PC-3 (cell line): ENCODE measurements around the gene HMCN2. TPM values are rescaled to one million over a fixed set of nuclear protein-coding genes. Genes with fewer than 3 reads are reported as not detected.

ENCODE experiments used
- ATAC-seq: fragments of 200-7000 bp; cut with Tn5 transposase; 2 replicates; pipeline ENCODE4 v1.9.1; 2020; ENCODE audit warnings: mild to moderate bottlenecking, moderate library complexity
- BruUV-seq: library from RNA; stranded (reverse); fragments of 400-500 nt; replicated peaks from 2 replicates; lab custom pipeline; 2021; lab: Mats Ljungman, UMichigan
- CTCF ChIA-PET: fragments of 300-600 bp; sonication (Branson Sonifier 250); formaldehyde crosslinking; loops from one replicate; lab custom pipeline; 2022; ENCODE audit warnings: antibody characterized with exemption; lab: Charles Lee
- POLR2A ChIA-PET: fragments of 300-600 bp; sonication (Branson Sonifier 250); formaldehyde crosslinking; loops from one replicate; lab custom pipeline; 2022; ENCODE audit warnings: antibody characterized with exemption; ENCODE audit not compliant: unreplicated experiment; lab: Charles Lee
- DNase-seq: peaks from one replicate; pipeline ENCODE4 v3.0.0-alpha.2; 2015
- H2AFZ ChIP-seq: fragments of 300-600 bp; sonication (generic); 2 replicates; pipeline ENCODE4 v1.6.0; 2016; ENCODE audit warnings: antibody characterized with exemption, low read length
- H3F3A ChIP-seq: fragments of 300-600 bp; sonication (generic); one replicate; pipeline ENCODE4 v1.6.0; 2017; ENCODE audit warnings: antibody characterized with exemption, low read length, control low read depth, mild to moderate bottlenecking; ENCODE audit not compliant: unreplicated experiment
- H3K27ac ChIP-seq: fragments of 300-600 bp; sonication (generic); 2 replicates; pipeline ENCODE4 v1.5.1; 2016; ENCODE audit warnings: mild to moderate bottlenecking, low read length
- H3K27me3 ChIP-seq: fragments of 300-600 bp; sonication (generic); 2 replicates; pipeline ENCODE4 v1.6.1; 2016; ENCODE audit warnings: low read length, mixed read lengths
- H3K36me3 ChIP-seq: fragments of 300-600 bp; sonication (generic); 2 replicates; pipeline ENCODE4 v1.6.1; 2016; ENCODE audit warnings: low read depth, mixed run types, low read length, mixed read lengths
- H3K4me1 ChIP-seq: fragments of 300-600 bp; sonication (generic); 2 replicates; pipeline ENCODE4 v1.5.1; 2016; ENCODE audit warnings: low read length; ENCODE audit not compliant: insufficient read depth
- H3K4me2 ChIP-seq: fragments of 300-600 bp; sonication (generic); 2 replicates; pipeline ENCODE4 v1.6.0; 2016; ENCODE audit warnings: low read length
- H3K4me3 ChIP-seq: fragments of 300-600 bp; sonication (generic); 2 replicates; pipeline ENCODE4 v1.5.1; 2016; ENCODE audit warnings: mild to moderate bottlenecking, low read length, mixed read lengths
- H3K79me2 ChIP-seq: fragments of 300-600 bp; sonication (generic); 2 replicates; pipeline ENCODE4 v1.6.1; 2017; ENCODE audit warnings: low read length, mixed read lengths
- H3K9ac ChIP-seq: fragments of 300-600 bp; sonication (generic); 2 replicates; pipeline ENCODE4 v1.6.0; 2016; ENCODE audit warnings: mild to moderate bottlenecking, low read length
- H3K9me2 ChIP-seq: fragments of 300-600 bp; sonication (generic); replicated peaks from 2 replicates; pipeline ENCODE4 v1.6.1; 2016; ENCODE audit warnings: mixed run types, low read length, mixed read lengths
- H3K9me3 ChIP-seq: fragments of 300-600 bp; sonication (generic); 2 replicates; pipeline ENCODE4 v1.6.1; 2016; ENCODE audit warnings: low read length, mixed read lengths
- H4K20me1 ChIP-seq: fragments of 300-600 bp; sonication (generic); 2 replicates; pipeline ENCODE4 v1.6.1; 2016; ENCODE audit warnings: low read length, mixed read lengths
- EZH2 ChIP-seq: fragments of 300-600 bp; sonication (generic); IDR thresholded peaks from one replicate; pipeline ENCODE4 v1.6.1; 2017; ENCODE audit warnings: antibody characterized with exemption, mild to moderate bottlenecking, low read length; ENCODE audit not compliant: unreplicated experiment
- EZH2phosphoT487 ChIP-seq: fragments of 300-600 bp; sonication (generic); IDR thresholded peaks from 2 replicates; pipeline ENCODE4 v1.6.1; 2018; ENCODE audit warnings: mild to moderate bottlenecking, antibody characterized with exemption, low read length, borderline replicate concordance
- intact Hi-C: fragments of 100-400 bp; cut with micrococcal nuclease; formaldehyde crosslinking; loops from 2 replicates; pipeline ENCODE4 v1.9.0; 2023
- total RNA-seq: library from RNA; depleted of rRNA; stranded (reverse); fragments of >200 nt; gene quantifications from 2 replicates; pipeline ENCODE4 v1.2.3, GENCODE V29; 2014
- TF ChIP-seq, protein P1 (sequence below): fragments of 300-600 bp; sonication (generic); conservative IDR thresholded peaks from 2 replicates; pipeline ENCODE4 v1.5.1; 2017; ENCODE audit warnings: antibody characterized with exemption, low read depth, mild to moderate bottlenecking, low read length

Gene HMCN2
- total RNA-seq, 1 experiment from 2014 or later, result 0.11 TPM

DNA sequence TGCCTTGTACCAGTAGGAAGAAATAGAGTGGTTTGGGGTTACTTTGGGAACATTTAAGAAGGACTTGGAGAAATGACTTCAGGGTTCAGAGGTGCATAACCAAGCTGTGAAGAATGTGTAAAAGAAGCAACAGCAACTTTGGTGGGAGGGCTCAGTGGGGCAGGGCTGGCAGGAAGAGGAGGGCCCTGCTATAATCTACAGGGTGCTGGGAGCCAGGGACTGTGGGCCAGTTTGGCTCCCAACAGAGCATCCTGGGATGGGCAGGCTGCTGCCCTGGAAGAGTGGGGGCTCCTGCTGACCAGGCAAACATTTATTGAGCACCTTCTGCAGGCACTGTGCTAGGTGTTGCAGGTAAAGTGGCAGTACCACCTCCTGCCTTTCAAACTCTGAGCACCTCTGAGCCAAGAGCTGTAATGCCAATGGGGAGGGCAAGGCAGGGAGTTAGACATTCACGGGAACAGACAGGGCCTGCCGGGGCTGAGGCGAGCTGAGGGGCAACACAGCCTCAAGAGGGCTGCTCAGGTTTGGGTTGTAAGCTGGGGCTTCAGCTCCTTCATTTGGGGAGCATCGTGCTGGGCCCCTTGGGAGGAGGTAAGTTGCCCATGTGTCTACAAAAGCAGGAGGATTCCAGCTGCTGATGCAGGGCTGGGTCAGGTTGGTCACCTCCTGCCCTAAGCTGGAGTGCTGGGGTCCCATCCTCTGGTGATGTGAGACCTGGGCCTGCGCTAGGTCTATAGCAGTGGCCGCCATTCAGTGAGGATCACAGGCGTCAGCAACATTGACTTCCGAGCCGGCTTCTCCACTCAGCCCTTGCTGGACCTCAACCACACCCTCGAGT is 30.6 kb downstream of the HMCN2 start:
- DNase-seq (no peak), ATAC-seq (no peak)
- H3K9me2 ChIP-seq, result no peaks in the 10 kb centered on the region
- POLR2A ChIA-PET, result no interaction called here
- H2AFZ ChIP-seq, result no peak overlapping the region
- H3K9ac ChIP-seq, result no peak overlapping the region
- H3F3A ChIP-seq, result no peaks in the 10 kb centered on the region
- no peaks in the 10 kb centered on the region for H3K79me2 ChIP-seq
- H3K36me3 ChIP-seq, result no peaks in the 10 kb centered on the region
- no peaks in the 10 kb centered on the region for H4K20me1 ChIP-seq
- CTCF ChIA-PET, result no interaction called here
- no peaks in the 10 kb centered on the region for H3K9me3 ChIP-seq
- TF ChIP-seq, protein P1, sequence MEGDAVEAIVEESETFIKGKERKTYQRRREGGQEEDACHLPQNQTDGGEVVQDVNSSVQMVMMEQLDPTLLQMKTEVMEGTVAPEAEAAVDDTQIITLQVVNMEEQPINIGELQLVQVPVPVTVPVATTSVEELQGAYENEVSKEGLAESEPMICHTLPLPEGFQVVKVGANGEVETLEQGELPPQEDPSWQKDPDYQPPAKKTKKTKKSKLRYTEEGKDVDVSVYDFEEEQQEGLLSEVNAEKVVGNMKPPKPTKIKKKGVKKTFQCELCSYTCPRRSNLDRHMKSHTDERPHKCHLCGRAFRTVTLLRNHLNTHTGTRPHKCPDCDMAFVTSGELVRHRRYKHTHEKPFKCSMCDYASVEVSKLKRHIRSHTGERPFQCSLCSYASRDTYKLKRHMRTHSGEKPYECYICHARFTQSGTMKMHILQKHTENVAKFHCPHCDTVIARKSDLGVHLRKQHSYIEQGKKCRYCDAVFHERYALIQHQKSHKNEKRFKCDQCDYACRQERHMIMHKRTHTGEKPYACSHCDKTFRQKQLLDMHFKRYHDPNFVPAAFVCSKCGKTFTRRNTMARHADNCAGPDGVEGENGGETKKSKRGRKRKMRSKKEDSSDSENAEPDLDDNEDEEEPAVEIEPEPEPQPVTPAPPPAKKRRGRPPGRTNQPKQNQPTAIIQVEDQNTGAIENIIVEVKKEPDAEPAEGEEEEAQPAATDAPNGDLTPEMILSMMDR, result no peak
- TF ChIP-seq EZH2phosphoT487, result no peak
- no peak for TF ChIP-seq EZH2
- no peak overlapping the region for H3K4me3 ChIP-seq
- no TSS peak for BruUV-seq
- peaks cover 12% of the 10 kb centered on the region; the same call in 1 of the 2 replicates for H3K27me3 ChIP-seq
- intact Hi-C loops, result no loop called here
- no peaks in the 10 kb centered on the region for H3K4me1 ChIP-seq
- no peak overlapping the region for H3K4me2 ChIP-seq
- H3K27ac ChIP-seq, result no peak overlapping the region

DNA sequence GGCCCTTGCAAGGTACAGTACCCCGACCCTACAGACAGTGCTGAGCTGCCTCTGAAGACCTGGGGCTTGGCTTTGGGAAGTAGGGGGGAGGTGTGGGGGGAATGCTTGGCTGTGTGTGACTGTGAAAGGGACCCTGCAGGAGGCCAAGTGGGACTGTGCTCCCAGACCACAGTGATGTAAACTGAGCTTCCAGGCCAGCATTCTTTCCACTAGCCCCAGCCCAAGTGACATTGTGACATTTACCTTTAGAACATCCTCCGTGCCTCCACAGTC is 31.2 kb downstream of the HMCN2 start:
- DNase-seq, result no peak
- H3K27ac ChIP-seq, result no peak overlapping the region
- peaks cover 12% of the 10 kb centered on the region; the same call in 1 of the 2 replicates for H3K27me3 ChIP-seq
- H2AFZ ChIP-seq, result no peak overlapping the region
- TF ChIP-seq EZH2 (no peak), EZH2phosphoT487 (no peak)
- TF ChIP-seq, protein P1, result no peak
- no peaks in the 10 kb centered on the region for H3K4me1 ChIP-seq
- H3K4me3 ChIP-seq, result no peak overlapping the region
- no peaks in the 10 kb centered on the region for H3K36me3 ChIP-seq
- no peaks in the 10 kb centered on the region for H3K9me3 ChIP-seq
- ATAC-seq, result no peak
- no peaks in the 10 kb centered on the region for H3K79me2 ChIP-seq
- no peak overlapping the region for H3K9ac ChIP-seq
- H3K9me2 ChIP-seq, result no peaks in the 10 kb centered on the region
- ChIA-PET POLR2A (no interaction called here), CTCF (no interaction called here)
- H3K4me2 ChIP-seq, result no peak overlapping the region
- intact Hi-C loops, result no loop called here
- no TSS peak for BruUV-seq
- H4K20me1 ChIP-seq, result no peaks in the 10 kb centered on the region
- no peaks in the 10 kb centered on the region for H3F3A ChIP-seq

DNA sequence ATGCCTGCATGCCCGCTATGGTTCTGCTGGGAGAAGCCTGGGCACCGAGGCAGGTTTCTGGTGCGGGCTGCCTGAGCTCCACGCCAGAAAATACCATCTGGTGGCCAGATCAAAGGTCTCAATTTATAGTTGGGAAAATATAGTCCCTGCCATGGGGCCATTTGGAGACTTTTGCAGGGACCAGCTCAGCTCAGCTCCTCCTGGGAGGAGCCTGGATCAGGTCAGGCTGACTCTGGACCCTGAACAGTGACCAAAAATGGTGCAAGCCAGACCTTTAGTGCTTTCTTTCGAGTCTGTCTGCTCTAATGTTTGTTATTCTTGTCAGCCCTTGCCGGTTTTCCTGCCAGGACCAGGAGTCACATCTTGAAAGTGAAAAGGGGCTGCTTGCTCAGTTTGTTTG is 31.8 kb downstream of the HMCN2 start:
- no TSS peak for BruUV-seq
- Histone ChIP-seq H4K20me1 (no peaks in the 10 kb centered on the region), H3K9me2 (no peaks in the 10 kb centered on the region), H2AFZ (no peak overlapping the region), H3K27me3 (peaks cover 7% of the 10 kb centered on the region; the same call in 1 of the 2 replicates), H3K27ac (no peak overlapping the region), H3K4me1 (no peaks in the 10 kb centered on the region), H3F3A (no peaks in the 10 kb centered on the region), H3K36me3 (no peaks in the 10 kb centered on the region), H3K79me2 (no peaks in the 10 kb centered on the region), H3K9ac (no peak overlapping the region), H3K9me3 (no peaks in the 10 kb centered on the region), H3K4me3 (no peak overlapping the region), H3K4me2 (no peak overlapping the region)
- intact Hi-C loops, result no loop called here
- DNase-seq (no peak), ATAC-seq (no peak)
- ChIA-PET CTCF (no interaction called here), POLR2A (no interaction called here)
- TF ChIP-seq EZH2 (no peak), EZH2phosphoT487 (no peak)
- TF ChIP-seq, protein P1, result no peak
